Cardiac muscle cell (in vitro differentiated cells and primary cell): ENCODE measurements around the gene TAL1. TPM values are rescaled to one million over a fixed set of nuclear protein-coding genes. Genes with fewer than 3 reads are reported as not detected.

ENCODE experiments used
- DNase-seq, 2 donors: peaks; one replicate each; pipeline versions ENCODE4 v3.0.0 to v3.0.0-alpha.2; 2010 to 2017; ENCODE audit warnings: low read depth in 1 of 2, low spot score in 1 of 2
- H3K27ac ChIP-seq: fragments of 200-600 bp; sonication (generic); 2 replicates; pipeline ENCODE4 v1.5.1; 2016
- H3K27me3 ChIP-seq: fragments of 200-600 bp; sonication (generic); 2 replicates; pipeline ENCODE4 v1.6.0; 2016; ENCODE audit warnings: control low read depth
- H3K36me3 ChIP-seq: fragments of 200-600 bp; sonication (generic); 2 replicates; pipeline ENCODE4 v1.5.1; 2016; ENCODE audit warnings: control low read depth
- H3K4me1 ChIP-seq: fragments of 200-600 bp; sonication (generic); 2 replicates; pipeline ENCODE4 v1.8.1; 2017; ENCODE audit warnings: low read depth, mild to moderate bottlenecking, mixed run types
- H3K4me3 ChIP-seq: fragments of 200-600 bp; sonication (generic); 2 replicates; pipeline ENCODE4 v1.5.1; 2016; ENCODE audit warnings: mild to moderate bottlenecking
- H3K9me3 ChIP-seq: fragments of 200-600 bp; sonication (generic); 2 replicates; pipeline ENCODE4 v1.5.1; 2017; ENCODE audit warnings: low read depth, mild to moderate bottlenecking, control low read depth
- polyA plus RNA-seq: library from polyadenylated mRNA; unstranded; fragments of >200 nt; fragmentation: Nextera tagmentation; extraction: Ambion mirVana; gene quantifications from 2 replicates; pipeline ENCODE4 v1.2.1, GENCODE V29; 2016
- total RNA-seq: library from RNA; depleted of rRNA; stranded (reverse); fragments of >200 nt; gene quantifications from 2 replicates; pipeline ENCODE4 v1.2.3, GENCODE V29; 2016
- TF ChIP-seq, protein P1 (sequence below): IDR thresholded peaks from 2 replicates; pipeline ENCODE4 v1.5.1; 2012; ENCODE audit warnings: low read depth, mild to moderate bottlenecking, low read length

The TAL1 gene
- total and polyA plus RNA-seq, 2 experiments from 2014 or later, result 0.30 to 0.32 TPM

DNA sequence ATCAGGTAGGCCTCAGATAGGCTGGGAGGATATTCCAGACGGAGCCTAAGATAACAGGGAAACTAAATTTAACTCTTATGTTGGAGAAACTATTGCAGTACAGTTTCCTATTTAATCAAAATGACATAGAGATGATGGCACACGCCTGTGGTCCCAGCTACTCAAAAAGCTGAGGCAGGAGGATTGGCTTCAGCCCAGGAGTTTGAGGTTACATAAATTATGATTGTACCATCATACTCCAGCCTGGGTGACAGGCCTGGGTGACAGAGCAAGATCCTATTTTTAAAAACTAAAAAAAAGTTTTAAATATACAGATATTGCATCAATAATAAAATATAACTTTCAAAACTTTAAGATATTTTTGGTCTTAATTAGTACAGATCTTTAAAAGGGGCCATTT, 25.2 kb upstream of the TAL1 start:
- no peak for DNase-seq
- Histone ChIP-seq H3K36me3 (no peaks in the 10 kb centered on the region), H3K4me1 (no peaks in the 10 kb centered on the region), H3K27ac (no peak overlapping the region), H3K27me3 (no peaks in the 10 kb centered on the region), H3K4me3 (no peak overlapping the region), H3K9me3 (no peaks in the 10 kb centered on the region)
- TF ChIP-seq, protein P1, sequence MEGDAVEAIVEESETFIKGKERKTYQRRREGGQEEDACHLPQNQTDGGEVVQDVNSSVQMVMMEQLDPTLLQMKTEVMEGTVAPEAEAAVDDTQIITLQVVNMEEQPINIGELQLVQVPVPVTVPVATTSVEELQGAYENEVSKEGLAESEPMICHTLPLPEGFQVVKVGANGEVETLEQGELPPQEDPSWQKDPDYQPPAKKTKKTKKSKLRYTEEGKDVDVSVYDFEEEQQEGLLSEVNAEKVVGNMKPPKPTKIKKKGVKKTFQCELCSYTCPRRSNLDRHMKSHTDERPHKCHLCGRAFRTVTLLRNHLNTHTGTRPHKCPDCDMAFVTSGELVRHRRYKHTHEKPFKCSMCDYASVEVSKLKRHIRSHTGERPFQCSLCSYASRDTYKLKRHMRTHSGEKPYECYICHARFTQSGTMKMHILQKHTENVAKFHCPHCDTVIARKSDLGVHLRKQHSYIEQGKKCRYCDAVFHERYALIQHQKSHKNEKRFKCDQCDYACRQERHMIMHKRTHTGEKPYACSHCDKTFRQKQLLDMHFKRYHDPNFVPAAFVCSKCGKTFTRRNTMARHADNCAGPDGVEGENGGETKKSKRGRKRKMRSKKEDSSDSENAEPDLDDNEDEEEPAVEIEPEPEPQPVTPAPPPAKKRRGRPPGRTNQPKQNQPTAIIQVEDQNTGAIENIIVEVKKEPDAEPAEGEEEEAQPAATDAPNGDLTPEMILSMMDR, result no peak

DNA sequence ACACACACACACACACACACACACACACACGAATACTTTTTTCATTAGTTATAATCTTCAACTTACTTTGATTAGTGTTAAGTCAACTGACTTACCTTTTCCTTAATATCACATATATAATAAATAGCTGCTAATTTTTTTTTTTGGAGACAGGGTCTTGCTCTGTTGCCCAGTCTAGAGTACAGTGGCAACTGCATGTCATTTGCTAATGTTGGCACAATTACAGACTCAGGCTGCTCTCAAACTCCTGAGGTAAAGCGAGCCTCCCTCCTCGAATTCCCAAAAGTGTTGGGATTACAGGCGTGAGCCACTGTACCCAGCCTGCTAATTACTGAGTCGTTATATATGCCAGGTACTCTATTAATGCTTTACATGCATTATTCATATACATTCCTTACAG, 20.8 kb upstream of the TAL1 start:
- Histone ChIP-seq H3K9me3 (no peaks in the 10 kb centered on the region), H3K4me1 (no peaks in the 10 kb centered on the region), H3K27me3 (no peaks in the 10 kb centered on the region), H3K4me3 (no peak overlapping the region), H3K27ac (no peak overlapping the region), H3K36me3 (no peaks in the 10 kb centered on the region)
- TF ChIP-seq, protein P1, result no peak
- DNase-seq, result no peak

DNA sequence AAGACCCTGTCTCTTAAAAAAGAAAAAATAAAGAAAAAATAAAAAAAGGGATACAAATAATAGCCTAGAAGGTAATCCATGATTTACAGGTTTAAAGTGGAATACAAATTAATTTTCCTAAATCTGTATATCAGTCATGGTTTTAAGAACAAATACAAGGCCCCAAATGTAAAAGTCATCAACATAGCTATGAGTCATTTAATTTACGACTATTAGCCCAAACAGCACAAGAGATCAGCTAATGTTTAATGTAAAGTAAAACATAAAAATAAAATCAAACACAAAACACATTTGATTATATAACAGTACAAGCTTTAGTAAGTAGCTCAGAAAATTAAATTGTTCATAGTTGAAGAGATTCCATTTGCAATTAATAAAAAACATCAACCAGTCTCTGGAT, 20.3 kb upstream of the TAL1 start:
- H3K4me3 ChIP-seq, result no peak overlapping the region
- H3K36me3 ChIP-seq, result no peaks in the 10 kb centered on the region

DNA sequence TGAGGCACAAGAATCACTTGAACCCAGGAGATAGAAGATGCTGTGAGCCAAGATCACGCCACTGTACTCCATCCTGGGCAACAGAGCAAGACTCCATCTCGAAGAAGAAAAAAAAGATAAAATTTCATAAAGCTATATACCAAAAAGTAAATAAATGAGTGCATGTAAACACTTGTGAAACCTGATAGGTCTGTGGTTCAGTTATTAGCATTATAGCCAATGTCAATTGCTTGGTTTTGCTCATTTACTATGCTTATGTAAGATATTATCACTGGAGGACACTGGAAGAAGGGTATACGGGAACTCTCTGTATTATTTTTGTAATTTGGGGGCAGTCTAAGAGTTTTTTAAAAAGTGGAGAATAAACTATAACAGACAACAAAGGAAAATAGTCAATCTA, 17.7 kb upstream of the TAL1 start:
- no peaks in the 10 kb centered on the region for H3K36me3 ChIP-seq
- no peak for DNase-seq
- peaks cover 8% of the 10 kb centered on the region for H3K27me3 ChIP-seq

More for the DNA sequence above, 20.3 kb upstream of the TAL1 start:
- DNase-seq, result no peak
- H3K9me3 ChIP-seq, result no peaks in the 10 kb centered on the region
- no peaks in the 10 kb centered on the region for H3K27me3 ChIP-seq
- no peak overlapping the region for H3K27ac ChIP-seq
- TF ChIP-seq, protein P1, result no peak
- H3K4me1 ChIP-seq, result no peaks in the 10 kb centered on the region

DNA sequence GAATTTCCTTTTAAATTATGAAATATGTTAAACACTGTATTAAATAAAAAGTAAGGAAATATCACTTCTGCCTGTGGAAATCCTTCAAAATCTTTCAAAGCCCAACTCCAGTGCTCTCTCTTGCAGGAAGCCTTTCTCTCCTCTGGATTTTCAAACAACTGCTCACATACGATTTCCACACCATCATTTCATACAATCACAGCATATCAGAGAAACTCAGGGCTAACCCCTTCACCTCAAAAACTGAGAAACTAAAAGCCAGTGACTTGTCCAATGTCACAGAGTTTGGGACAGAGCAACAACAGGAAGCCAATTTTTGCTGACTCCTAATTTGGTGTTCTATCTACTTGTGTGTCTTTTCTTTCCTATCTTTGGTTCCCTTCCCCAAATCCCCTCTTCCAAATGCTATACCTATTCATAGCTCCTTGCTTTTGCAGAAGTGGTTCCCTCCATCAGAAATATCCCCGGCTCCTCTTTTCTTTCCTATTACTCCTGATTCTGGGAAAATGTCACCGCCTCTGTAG, 12.4 kb upstream of the TAL1 start:
- H3K4me3 ChIP-seq, result no peak overlapping the region
- H3K36me3 ChIP-seq, result no peaks in the 10 kb centered on the region
- no peaks in the 10 kb centered on the region for H3K4me1 ChIP-seq
- H3K27me3 ChIP-seq, result peaks cover 41% of the 10 kb centered on the region
- TF ChIP-seq, protein P1, result no peak
- no peak for DNase-seq
- H3K9me3 ChIP-seq, result no peaks in the 10 kb centered on the region
- no peak overlapping the region for H3K27ac ChIP-seq

More for the DNA sequence above, 17.7 kb upstream of the TAL1 start:
- TF ChIP-seq, protein P1, result no peak
- no peak overlapping the region for H3K4me3 ChIP-seq
- no peaks in the 10 kb centered on the region for H3K4me1 ChIP-seq
- no peaks in the 10 kb centered on the region for H3K9me3 ChIP-seq
- H3K27ac ChIP-seq, result no peak overlapping the region
